ENCODE results near the gene ZBTB20.

The ZBTB20 gene

DNA sequence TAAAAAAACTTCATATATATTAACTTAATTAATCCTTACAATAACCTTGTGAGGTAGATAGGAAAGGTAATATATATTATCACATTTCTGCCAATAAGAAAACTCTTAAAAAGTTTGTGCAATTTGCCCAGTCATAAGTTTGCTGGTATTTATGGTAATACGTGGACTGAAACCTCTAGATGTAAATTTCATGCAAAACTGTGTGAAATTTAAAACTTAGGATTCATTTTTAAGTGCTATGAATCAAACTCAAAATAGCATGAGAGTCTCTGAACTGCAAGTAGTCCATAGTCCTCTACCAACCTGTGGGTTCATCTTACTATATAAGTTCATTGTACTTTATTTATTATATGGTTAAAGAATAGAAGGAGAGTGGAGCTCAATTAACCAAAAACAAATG, 56.4 kb downstream of the ZBTB20 start:
- no peak for DNase-seq (ENCODE audit: extremely low read depth, low read depth)
- TF ChIP-seq, protein P1, sequence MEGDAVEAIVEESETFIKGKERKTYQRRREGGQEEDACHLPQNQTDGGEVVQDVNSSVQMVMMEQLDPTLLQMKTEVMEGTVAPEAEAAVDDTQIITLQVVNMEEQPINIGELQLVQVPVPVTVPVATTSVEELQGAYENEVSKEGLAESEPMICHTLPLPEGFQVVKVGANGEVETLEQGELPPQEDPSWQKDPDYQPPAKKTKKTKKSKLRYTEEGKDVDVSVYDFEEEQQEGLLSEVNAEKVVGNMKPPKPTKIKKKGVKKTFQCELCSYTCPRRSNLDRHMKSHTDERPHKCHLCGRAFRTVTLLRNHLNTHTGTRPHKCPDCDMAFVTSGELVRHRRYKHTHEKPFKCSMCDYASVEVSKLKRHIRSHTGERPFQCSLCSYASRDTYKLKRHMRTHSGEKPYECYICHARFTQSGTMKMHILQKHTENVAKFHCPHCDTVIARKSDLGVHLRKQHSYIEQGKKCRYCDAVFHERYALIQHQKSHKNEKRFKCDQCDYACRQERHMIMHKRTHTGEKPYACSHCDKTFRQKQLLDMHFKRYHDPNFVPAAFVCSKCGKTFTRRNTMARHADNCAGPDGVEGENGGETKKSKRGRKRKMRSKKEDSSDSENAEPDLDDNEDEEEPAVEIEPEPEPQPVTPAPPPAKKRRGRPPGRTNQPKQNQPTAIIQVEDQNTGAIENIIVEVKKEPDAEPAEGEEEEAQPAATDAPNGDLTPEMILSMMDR (IDR thresholded peaks at IDR 0.05; ENCODE audit: low read depth, low read length, missing control alignments): no peak
- H3K4me3 ChIP-seq (replicated peaks; ENCODE audit: low read depth, low read length): no peak overlapping the region

DNA sequence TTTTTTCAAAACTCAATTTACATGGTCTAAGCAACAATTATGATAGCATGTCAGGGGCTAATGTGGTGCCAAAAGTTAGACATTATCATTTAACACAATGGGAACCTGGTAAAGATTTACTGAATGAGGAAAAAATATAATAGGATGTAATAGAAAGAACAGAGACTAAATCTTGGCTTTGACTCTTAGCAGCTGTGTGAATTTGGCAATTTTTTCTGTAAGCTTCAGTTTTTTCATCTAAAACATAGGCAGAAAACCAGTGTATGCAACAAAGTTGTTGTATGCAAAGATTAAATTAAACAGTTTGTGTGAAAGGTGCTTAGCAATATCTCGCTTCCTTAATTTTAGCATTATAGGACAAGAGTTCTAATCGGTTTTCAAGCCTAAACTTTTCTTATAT, 57.6 kb downstream of the ZBTB20 start:
- DNase-seq (ENCODE audit: extremely low read depth, low read depth): no peak
- no peak overlapping the region for H3K4me3 ChIP-seq (replicated peaks; ENCODE audit: low read depth, low read length)
- TF ChIP-seq, protein P1 (IDR thresholded peaks at IDR 0.05; ENCODE audit: low read depth, low read length, missing control alignments): no peak

DNA sequence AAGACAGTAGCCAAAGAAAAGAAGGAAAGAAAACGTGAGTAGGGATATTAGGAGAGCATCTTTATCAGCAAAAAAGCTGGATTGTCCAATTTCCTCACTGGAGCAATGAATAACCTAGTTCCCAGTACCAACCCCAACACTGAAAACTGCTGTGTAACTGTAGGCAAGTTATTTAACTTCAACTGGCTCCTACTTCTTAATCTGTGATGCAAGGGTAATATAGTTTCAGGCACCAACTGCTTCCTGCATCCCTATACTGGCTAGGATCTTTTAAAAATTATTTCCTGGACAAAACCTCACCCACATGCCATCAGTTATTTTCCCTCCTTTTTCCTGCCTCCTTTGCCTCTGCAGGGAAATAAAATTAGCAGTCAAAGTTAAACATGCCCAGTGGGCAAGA, 59.6 kb downstream of the ZBTB20 start:
- no peak overlapping the region for H3K4me3 ChIP-seq (replicated peaks; ENCODE audit: low read depth, low read length)
- no peak for DNase-seq (ENCODE audit: extremely low read depth, low read depth)
- TF ChIP-seq, protein P1 (IDR thresholded peaks at IDR 0.05; ENCODE audit: low read depth, low read length, missing control alignments): no peak

DNA sequence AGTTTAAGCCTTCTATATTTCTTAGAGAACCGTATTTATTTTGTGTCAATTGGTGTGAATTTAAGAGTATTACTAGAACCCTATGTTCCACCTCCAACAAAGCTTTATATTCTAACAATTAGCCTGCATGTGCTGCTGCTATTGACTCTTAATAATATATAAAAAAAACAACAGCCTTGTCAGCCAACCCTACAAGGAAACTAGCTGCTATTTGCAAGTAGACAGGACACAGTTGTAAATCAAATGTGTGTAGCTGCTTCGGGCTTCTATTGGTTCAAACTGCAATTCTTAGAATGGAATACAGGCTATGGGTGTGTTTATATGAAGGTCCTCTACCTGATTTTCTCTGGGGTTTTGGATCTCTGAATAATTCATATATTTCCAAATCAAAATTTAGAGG, 60.7 kb downstream of the ZBTB20 start:
- no peak overlapping the region for H3K4me3 ChIP-seq (replicated peaks; ENCODE audit: low read depth, low read length)
- no peak for DNase-seq (ENCODE audit: extremely low read depth, low read depth)
- TF ChIP-seq, protein P1 (IDR thresholded peaks at IDR 0.05; ENCODE audit: low read depth, low read length, missing control alignments): no peak

DNA sequence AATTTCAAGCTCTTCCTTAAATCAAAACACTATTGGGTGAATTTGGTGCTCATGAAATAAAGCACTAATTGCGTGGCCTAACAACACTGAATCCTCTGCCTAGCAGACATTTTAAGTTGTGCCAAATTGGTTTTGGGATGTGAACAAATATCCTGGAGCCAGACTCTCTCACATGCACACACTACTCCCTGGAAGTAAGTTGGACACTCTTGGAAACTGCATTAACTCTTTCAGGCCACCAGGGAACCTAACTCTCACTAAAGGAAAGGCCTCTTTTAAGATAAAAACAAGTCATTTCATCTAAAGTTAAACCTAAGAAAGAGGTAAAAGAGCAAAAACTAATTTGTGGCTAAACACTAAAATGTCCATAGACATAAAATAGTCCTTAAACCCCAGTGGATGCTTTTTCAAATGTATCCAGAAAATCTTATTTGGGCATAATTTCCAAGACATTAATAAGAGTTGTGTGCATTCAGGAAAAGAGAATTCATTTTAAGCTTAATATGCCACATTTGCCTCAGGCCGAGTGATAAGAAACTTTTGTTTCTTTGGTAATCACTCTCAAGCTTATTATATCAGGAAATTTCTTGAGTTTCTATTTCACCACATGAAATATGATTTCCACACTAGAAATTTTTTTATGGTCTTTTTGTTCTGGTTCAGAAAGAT, 61.8 kb downstream of the ZBTB20 start:
- H3K4me3 ChIP-seq (replicated peaks; ENCODE audit: low read depth, low read length): no peak overlapping the region
- TF ChIP-seq, protein P1 (IDR thresholded peaks at IDR 0.05; ENCODE audit: low read depth, low read length, missing control alignments): peak; percentile 32
- no peak for DNase-seq (ENCODE audit: extremely low read depth, low read depth)

DNA sequence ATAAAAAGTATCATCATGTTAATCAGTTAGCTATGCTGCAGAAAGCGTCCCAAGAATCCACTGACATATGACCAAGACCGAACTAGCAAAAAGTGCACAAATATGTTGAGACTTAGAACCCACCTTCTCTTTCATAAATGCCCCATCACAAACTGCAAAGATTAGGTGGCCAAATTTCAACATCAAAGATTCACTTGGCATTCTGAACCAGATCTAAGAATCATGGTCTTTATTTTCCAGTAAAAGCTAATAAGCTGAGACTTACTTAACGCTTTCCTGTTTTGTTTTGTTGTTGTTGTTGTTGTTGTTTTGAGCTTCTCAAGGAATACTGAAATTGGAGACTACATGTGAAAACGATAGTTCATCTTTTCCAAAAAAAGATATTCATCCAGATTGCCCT, 62.4 kb downstream of the ZBTB20 start:
- no peak overlapping the region for H3K4me3 ChIP-seq (replicated peaks; ENCODE audit: low read depth, low read length)
- TF ChIP-seq, protein P1 (IDR thresholded peaks at IDR 0.05; ENCODE audit: low read depth, low read length, missing control alignments): no peak
- no peak for DNase-seq (ENCODE audit: extremely low read depth, low read depth)

DNA sequence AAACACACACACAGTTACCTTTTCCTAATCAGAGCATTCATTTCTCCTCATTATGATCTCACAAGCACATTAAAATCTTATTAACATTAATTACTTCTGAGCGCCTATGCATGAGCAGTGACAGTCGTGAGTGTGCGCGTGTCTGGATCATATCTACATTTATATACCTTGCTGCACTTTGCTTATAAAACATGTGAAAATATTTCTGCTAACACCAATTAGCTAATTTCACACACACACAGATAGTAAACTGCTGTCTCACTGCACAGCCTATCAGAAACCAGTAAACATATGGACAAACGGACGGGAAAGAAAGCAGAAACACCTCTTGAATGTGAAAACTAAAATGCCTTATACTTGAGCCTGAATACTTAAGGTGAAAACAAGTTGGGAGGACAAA, 64.8 kb downstream of the ZBTB20 start:
- no peak overlapping the region for H3K4me3 ChIP-seq (replicated peaks; ENCODE audit: low read depth, low read length)
- no peak for DNase-seq (ENCODE audit: extremely low read depth, low read depth)
- TF ChIP-seq, protein P1 (IDR thresholded peaks at IDR 0.05; ENCODE audit: low read depth, low read length, missing control alignments): no peak

Data from HFF-Myc (cell line).